GM19467 (cell line): ENCODE results near the gene NEURL1.
A peak's percentile ranks its signal among the peaks of the same experiment; 100 is the strongest.
"Not testable (repeated sequence)": the region's sequence is repeated elsewhere in the genome, so short reads cannot be mapped to it uniquely, and the experiment has no call there.

Source experiments
- ATAC-seq: cut with Tn5 transposase; IDR thresholded peaks from one replicate; pipeline ENCODE4 v1.9.1; 2021; ENCODE audit warnings: mild to moderate bottlenecking, moderate library complexity; ENCODE audit not compliant: unreplicated experiment

The NEURL1 gene

DNA sequence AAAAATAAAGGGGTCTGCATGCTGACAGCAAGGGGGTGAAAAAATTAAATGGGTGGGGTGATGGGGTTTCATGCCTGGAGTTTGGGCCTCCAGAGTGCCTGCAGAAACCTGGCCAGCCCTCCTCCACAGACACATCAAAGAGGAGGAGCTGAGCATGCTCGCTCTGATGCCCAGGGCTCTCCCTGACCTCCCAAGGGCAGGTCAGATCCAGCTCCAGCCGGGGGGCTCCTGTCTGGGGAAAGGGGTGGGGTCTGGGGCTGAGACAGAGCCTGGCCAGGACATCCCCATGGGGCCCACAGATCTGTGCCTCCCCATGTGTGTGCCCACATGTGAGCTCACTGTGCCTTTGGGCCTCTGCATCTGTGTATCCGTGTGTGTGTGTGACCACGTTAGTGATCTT is 33.9 kb upstream of the NEURL1 start:
- ATAC-seq = no peak

DNA sequence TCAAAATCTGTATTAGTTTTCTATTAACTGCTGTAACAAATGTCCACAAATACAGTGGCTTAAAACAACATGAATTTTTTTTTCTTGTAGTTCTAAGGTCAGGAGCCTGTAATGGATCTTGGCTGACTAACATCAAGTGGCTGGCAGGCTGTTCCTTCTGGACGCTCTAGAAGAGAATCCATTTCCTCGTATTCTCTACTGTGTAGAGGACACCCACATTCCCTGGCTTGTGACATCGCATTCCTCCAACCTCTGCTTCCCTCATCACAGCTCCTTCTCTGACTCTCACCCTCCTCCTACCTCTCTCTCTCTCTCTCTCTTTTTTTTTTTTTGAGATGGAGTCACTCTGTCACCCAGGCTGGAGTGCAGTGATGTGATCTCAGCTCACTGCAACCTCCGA is 30.0 kb upstream of the NEURL1 start:
- ATAC-seq = no peak

DNA sequence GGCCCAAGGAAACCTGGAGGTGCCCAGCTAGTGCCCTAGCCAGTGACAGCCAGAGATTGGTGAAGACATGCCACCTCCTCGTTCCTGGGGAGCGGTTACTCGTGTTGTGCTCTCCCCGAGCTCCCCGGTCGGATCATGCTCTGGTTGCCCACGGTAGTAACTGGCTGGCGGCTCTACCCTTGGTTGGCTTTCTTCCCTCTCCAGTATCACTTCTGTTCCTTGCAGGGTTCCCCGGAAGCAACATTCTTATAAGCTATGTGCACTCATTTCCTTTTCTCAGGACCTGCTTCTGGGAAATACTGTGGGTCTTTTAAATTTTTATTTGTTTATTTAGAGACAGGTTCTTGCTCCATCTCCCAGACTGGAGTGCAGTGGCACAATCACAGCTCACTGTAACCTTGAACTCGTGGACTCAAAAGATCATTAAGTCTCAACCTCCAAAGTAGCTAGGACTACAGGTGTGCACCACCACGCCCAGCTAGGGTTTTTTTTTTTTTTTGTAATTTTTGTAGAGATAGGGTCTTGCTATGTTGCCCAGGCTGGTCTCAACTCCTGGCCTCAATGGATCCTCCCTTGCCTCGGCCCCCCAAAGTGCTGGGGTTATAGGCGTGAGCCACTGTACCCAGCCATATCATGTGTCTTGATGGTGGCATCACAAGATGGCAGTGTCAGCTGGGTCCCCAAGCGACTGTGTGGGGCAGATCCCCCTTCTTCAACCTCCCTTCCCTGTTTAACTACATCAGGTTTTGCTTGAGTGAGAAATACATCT is 27.9 kb upstream of the NEURL1 start:
- ATAC-seq = no peak

DNA sequence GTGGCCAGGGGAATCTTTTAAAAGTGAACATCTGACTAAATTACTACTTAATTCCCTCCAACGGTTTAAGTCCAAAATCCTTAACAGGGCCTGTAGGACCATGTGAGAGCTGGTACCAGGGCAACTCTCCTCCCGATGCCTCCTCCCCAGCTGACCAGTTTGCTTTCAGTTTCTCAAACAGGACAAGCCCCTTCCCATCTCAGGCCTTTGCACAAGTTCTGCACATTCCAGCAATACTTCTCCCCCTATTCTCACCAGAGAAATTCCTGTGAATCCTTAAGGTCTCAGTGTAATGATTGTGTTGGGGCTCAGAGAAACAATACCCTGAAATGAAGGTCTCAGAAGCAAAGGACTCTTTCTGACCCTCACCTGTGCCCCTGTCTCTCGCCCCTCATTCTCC is 26.8 kb upstream of the NEURL1 start:
- no peak for ATAC-seq

DNA sequence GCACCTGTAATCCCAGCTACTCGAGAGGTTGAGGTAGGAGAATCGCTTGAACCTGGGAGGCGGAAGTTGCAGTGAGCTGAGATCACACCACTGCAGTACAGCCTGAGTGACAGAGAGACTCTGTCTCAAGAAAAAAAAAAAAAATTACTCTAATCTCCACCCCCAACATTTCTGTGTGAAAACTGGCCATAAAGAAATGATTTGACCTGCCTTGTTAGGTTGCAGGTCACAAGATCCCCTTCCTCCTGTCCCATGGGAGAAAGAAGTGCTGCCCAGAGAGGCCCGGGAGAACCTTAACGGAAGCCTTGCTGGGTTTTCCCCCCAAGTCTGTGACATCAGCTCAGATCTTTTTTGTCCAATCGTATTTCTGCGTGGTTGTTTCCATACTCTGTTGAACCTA is 26.1 kb upstream of the NEURL1 start:
- no peak for ATAC-seq

DNA sequence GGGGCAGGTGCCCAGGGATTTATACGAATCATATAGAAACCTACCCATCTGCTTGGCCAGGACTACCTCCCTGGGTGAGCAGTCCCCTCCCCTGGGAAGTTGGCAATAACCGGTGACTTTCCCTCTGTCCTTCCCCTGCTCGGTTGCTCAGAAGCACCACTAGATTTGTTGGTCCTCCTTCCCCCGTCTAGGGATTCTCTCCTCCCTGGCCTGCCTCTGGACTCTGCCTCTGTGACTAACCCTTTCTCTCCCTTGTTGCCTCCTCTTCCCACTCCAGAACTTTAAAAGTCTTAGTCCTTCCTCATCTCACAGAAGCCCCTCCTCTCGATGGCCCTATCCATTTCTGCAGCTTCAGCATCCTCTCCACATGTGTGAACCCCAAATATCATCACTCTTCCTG is 24.3 kb upstream of the NEURL1 start:
- ATAC-seq = no peak

DNA sequence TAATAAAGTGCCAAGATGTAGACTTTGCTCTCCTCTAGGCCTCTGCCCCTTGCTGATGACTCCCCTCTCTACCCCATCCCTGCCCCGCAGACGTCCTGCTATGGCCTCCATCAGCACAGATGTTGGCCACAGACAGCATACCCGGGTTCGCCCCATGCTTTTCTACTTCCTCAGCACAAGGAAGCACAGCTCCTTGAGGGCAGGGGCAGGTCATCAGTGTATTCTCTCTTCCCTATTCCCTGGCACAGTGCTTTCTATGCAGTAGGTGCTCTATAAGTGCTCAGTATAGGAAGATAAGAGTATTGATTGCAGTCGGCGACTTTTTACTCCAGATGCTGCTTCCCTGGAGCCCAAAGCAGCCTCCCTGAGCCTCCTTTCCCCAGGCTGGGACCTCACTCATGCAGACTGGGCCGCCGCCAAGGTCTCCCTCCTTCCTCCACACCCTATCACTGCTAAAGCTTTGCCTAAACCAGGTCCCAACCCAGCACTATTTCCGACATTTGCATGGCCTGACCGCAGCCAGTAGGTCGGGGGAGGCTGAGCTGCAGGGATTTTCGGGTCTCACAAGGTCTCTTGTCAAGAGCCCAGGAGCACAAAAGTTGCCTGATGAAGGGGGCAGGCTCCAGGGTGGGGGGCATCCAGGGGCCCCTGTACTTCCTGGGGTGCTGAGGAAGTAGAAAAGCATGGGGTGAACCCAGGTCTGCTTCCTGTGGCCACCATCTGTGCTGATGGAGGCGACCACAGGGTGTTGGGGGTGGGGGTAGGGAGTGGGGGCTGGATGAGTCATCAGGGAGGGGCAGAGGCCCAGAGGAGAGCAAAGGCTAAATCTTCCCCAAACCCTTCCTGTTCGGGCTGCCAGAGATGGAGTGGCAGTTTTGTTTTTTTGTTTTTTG is 22.5 kb upstream of the NEURL1 start:
- ATAC-seq = peak; percentile 53

DNA sequence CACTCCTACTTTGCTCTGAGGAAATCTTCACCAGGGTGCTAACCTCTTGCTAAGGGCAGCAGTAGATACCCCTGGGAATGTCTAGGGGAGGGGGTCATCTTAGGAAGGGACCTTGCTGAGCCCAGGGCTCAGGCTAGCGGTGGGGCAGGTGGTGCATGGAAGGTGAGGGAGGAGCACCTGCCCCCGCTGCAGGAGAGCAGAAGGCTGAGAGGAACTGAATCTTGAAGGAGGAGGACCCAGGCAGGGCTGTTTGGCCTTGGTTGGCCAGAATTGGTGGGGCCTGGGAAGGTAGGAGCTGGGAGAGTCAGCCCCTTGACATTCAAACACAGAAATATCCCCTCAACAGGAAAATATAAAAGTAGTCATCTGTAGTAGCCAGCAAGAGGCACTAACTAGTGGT is 21.5 kb upstream of the NEURL1 start:
- no peak for ATAC-seq

DNA sequence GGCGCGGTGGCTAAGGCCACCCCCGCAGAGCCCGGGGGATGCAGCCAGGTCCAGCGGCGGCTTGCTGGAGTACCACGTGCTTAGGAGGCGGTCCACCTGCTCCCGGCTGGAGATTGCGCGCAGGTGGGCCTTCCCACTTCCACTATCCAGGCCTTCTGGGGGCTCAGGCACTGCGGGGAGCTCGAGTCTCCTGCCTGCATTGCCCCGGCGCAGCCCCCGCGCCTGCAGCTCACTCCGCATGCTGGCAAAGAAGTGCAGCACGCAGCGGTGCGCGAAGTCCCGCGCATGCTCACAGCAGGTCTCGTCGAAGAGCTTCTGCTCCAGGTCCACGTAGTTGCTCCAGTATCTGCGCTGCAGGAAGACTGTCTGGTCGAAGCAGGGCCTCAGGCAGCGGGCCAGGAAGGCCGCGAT is 20.2 kb upstream of the NEURL1 start:
- no peak for ATAC-seq

DNA sequence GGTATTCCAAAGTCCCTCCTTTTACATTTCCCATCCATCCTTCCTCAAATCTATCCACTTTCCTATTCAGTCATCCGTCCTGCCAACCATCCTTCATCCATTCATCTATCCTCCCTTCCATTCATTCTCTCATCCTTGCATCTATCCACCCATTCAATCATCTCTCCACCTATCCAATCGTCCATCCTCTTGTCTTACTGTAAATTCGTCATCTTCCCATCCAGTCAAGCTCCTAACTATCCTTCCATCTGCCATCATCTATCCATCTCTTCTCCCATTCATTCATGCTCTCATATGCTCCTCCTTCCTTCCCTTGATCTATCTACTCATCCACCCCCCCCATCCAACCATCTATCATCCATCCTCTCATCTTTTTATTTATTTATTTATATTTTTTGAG is 19.4 kb upstream of the NEURL1 start:
- ATAC-seq = no peak

DNA sequence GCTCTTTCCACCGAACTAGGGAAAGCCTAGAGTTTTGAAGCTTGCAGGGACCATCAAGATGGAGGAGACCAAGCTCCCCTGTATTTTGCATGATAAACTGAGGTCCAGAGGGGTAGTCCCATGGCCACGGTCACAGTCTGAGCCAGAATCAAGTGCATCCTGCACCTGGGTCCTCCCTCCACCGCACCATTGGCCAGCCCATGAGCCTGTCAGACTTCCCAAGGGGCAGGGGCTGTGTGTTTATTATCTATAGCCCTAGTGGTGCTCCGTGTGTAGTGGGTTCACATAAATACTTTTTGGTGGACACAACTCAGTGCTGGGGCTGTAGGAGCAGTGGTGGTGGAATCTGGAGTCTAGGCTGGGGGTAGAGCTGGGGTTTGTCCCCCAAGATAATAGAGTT is 18.1 kb upstream of the NEURL1 start:
- no peak for ATAC-seq

DNA sequence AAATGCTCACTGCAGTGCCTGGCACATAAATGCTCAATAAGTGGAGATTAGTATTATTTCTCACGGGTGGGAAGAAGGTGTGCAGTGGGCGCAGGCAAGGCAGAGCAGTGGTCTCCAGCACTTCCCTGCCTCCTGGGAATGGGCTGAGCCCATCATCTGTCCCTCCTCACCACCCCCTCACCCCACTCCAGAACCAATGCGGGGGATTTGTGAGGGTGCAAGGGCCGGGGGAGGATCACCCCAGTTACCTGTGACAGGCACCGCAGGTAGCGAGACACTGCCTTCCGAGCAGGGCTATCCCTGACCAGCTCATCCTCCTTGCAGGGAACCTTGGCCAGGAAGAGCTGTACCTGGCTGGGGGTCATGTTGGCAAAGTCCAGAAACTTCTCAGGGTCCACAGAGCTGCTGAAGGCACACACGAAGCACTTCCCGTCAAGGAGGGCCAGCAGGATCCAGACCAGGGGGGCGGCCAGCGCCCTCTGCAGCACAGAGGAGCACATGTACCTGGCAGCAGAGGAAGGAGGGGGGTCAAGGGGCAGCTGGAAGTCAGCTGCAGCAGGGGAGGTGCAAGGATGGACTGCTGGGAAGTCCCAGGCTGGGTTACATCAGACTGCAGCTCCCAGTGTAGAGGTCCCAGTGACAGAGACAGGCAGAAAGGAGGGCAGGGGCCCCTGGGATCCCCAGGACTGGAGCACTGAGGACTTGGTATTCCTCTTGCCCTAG is 17.3 kb upstream of the NEURL1 start:
- ATAC-seq = no peak

DNA sequence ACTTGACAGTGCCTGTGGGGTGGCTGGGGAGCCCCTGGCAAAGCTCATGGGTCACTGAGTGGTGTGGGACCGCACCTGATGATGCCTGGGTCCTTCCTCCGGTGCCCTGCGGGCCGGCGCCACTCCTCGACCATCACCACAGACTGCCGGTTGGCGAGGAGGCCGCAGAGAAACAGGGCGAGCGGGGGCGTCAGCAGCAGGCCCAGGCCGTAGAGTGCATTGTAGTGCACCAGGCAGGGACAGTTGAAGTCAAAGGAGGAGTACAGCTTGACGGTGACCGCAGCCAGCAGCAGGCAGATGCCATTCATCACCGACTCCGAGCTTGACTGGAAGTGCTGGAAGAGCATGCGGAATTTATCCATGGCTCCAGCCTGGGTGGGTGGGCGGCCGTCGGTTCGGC is 14.8 kb upstream of the NEURL1 start:
- ATAC-seq = no peak

DNA sequence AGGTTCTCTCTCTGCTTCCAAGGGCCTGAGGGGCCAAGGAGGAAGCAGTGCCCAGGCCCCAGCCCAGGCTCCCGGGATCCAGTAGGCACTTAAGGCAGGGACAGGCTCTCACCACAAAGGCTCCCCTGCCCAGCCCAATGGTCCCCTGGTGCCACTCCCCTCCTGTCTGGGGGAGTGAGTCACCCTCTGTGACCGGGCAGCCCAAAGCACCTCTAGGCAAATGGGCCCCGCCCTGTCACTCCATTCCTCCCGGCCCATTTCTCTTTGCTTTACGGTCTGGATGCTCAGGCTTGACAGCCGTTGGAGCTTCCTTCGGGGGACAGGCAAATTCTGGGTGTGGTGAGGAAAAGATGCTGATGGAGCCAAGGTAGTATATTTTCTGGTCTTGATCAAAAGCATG is 14.4 kb upstream of the NEURL1 start, which contains the start of gene CALHM3:
Gene CALHM3 (minus strand): TSS at position 106 of the 400 bp plus-strand sequence. CDS start 208 bp downstream, outside the sequence.
- ATAC-seq = no peak

DNA sequence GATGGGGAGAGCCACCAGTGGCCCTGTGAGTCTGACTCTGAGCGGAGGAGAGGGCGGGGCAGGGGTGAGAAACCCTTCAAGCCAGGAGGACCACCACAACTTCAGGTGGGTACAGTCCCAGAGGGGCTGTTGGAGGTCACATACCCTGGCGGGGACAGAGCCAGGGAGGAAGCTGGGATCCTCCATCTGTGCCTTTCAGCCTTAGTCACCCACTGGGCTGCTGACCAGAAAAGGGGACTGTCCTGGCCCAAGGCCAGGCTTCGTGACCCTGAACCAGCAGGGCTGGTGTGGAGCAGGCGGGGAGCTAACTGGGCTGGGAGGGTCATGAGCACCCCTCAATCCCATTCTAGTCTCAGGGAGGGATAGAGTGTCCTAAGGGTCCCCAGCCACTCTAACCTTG is 13.0 kb upstream of the NEURL1 start:
- no peak for ATAC-seq

DNA sequence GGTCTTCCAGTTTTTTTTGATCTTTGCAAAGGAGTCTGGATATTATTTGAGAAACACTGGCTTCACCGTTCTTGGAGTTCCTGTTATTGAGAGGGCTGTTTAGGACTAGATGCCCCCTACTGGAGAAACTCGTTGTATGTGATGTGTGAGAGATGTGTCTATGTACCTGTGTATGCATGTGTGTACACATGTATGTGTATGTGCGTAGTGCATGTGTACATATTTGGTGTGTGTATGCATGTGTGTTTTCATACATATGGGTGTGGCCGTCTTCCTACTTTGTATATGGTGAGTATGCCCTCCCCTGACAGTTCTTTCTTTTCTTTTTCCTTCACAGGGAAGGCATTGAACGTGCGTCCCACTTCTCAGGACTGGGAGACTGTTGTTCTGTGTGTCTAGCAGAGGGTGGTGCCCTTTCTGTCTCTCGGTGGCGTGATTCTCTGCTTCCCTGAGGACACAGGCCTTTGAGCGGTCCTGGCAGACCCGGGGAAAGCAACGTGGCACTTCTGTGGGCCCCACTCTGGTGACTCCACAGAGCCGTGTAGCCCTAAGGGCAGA is 11.5 kb upstream of the NEURL1 start:
- ATAC-seq = no peak

DNA sequence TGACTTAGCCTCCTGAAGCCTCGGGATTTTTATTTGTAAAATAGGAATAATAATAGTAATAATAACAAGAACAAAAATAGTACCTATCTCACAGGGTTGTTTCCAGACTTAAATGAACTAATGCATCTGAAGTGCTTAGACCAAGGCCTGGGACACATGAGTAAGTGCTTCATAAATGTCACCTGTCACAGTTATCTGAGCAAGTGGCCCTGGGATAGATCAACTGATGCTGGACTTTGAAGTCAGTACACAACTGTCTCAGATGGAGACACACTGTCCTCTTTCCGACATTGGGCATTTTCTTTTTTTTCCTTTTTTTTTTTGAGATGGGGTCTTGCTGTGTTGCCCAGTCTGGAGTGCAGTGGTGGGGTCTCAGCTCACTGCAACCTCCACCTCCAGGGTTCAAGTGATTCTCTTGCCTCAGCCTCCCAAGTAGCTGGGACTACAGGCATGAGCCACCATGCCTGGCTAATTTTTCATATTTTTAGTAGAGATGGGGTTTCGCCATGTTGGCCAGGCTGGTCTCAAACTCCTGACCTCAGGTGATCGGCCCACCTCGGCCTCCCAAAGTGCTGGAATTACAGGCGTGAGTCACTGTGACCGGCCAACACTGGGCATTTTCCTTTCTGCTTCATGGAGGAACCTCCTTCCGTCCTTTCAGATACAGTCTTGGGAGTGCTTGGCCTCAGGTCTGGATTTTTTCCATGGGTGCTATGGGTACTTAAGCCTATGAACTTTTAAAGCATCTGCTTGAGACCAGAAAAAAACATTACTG is 6.7 kb upstream of the NEURL1 start:
- ATAC-seq = not testable (repeated sequence)

DNA sequence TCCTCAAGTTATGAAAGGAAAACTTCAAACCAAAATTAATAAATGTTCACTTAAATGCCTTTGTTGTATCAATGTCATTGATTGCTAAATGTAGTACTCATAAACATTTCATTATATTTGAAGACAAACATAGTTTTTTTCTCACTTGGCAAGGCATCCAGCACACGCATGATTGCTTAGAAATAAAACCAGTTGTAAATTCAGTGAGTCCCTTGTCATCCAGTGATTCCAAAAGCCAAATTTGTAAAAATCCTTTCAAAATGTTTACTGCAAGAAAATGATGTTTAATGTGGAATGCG is 6.1 kb upstream of the NEURL1 start:
- no peak for ATAC-seq

DNA sequence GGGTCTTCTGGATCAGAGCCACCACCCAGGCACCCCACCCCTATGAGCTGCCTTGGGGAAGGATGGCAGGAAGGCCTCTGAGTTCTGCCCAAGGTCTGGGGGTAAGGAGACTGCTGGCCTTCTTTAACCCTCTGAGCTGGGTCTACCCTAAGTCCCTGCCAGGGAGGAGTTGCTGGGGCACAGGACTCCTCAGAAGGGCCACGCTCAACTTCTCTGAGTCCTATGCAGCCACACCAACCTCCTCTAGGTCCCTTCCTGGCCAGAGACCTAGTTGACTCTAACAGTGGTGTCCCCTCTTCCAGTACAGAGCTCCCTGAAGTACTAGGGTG is 2.6 kb upstream of the NEURL1 start:
- peak; percentile 13 for ATAC-seq

DNA sequence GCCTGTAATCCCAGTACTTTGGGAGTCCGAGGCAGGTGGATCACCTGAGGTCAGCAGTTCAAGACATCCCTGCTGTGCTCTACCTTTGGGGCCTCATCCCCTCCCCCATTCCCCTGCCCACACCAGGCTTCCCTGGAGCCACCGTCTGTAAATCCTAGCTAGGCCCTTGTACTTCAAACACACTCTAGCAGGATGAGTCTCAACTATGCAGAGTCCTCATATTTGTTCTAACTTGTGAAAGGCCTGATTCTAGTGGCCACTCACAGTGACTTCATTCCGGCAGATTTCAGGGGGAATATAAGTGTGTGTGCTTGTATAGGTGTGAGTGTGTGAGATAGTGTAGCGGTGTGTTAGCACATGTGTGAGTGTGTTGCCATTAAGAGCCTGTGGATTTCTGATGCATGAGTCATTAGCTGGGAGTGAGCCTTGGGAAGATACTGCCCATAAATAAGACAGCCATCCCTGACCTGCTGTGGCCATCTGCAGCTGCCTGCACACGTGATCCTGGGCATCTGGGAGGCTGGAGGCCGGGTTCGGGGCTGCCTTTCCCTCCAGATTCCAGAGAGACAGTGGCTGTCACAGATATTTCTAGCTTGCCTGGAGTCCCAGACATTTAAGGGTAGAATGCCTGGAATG is 1.7 kb upstream of the NEURL1 start:
- ATAC-seq = no peak
